Measurements from ENCODE around the gene PABPC1L.
A peak's percentile ranks its signal among the peaks of the same experiment; 100 is the strongest.

The PABPC1L gene

GRCh38 chr20:44887466-44887865 is 22.4 kb upstream of the PABPC1L start:
- TF ChIP-seq POLR2A (IDR thresholded peaks at IDR 0.05; ENCODE audit: extremely low read depth, insufficient read length) (no peak), MAX (IDR thresholded peaks at IDR 0.05; ENCODE audit: low read depth, low read length) (no peak)
- H3K4me3 ChIP-seq (ENCODE audit: low read depth, low read length) = peak overlapping the region; percentile 96
- no peak for DNase-seq (ENCODE audit: low read depth)

GRCh38 chr20:44888226-44889103 is 21.4 kb upstream of the PABPC1L start:
- TF ChIP-seq POLR2A (IDR thresholded peaks at IDR 0.05; ENCODE audit: extremely low read depth, insufficient read length) (no peak), MAX (IDR thresholded peaks at IDR 0.05; ENCODE audit: low read depth, low read length) (no peak)
- TF ChIP-seq, protein P1, sequence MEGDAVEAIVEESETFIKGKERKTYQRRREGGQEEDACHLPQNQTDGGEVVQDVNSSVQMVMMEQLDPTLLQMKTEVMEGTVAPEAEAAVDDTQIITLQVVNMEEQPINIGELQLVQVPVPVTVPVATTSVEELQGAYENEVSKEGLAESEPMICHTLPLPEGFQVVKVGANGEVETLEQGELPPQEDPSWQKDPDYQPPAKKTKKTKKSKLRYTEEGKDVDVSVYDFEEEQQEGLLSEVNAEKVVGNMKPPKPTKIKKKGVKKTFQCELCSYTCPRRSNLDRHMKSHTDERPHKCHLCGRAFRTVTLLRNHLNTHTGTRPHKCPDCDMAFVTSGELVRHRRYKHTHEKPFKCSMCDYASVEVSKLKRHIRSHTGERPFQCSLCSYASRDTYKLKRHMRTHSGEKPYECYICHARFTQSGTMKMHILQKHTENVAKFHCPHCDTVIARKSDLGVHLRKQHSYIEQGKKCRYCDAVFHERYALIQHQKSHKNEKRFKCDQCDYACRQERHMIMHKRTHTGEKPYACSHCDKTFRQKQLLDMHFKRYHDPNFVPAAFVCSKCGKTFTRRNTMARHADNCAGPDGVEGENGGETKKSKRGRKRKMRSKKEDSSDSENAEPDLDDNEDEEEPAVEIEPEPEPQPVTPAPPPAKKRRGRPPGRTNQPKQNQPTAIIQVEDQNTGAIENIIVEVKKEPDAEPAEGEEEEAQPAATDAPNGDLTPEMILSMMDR (IDR thresholded peaks at IDR 0.05; ENCODE audit: low read depth, low read length) = no peak
- peak overlapping the region; percentile 96 for H3K4me3 ChIP-seq (ENCODE audit: low read depth, low read length)
- DNase-seq (ENCODE audit: low read depth) = peak; percentile 24

- no peak for DNase-seq (ENCODE audit: low read depth)
- no peak overlapping the region for H3K4me3 ChIP-seq (ENCODE audit: low read depth, low read length)
- TF ChIP-seq, protein P1 (IDR thresholded peaks at IDR 0.05; ENCODE audit: low read depth, low read length) = no peak
- TF ChIP-seq MYC (IDR thresholded peaks at IDR 0.05; ENCODE audit: low read depth, low read length) = no peak
- TF ChIP-seq POLR2A (IDR thresholded peaks at IDR 0.05; ENCODE audit: extremely low read depth, insufficient read length) = no peak
- TF ChIP-seq MAX (IDR thresholded peaks at IDR 0.05; ENCODE audit: low read depth, low read length) = no peak
Observed at GRCh38 chr20:44891826-44892225, 18.0 kb upstream of the PABPC1L start.

DNA sequence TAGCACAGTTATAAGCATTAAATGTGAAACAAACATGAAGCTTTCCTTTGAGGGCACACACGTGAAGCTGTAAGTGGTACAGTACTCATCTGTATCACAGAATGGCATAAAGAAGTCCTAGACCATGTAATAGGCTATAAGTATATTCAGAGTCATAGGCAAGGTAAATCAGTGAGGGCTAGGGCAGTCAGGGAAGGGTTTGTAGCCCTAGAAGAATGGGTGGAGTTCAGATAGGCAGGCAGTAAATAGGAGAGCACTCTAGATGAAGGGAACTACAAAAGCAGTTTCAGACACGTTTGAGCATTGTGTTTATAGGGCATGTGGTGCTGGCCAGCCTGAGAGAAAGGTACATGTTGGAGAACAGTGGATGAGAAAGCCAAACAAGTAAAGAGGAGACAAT is 14.9 kb upstream of the PABPC1L start:
- TF ChIP-seq MAX (IDR thresholded peaks at IDR 0.05; ENCODE audit: low read depth, low read length) = no peak
- no peak for TF ChIP-seq POLR2A (IDR thresholded peaks at IDR 0.05; ENCODE audit: extremely low read depth, insufficient read length)
- TF ChIP-seq, protein P1 (IDR thresholded peaks at IDR 0.05; ENCODE audit: low read depth, low read length) = no peak
- no peak for TF ChIP-seq MYC (IDR thresholded peaks at IDR 0.05; ENCODE audit: low read depth, low read length)
- no peak overlapping the region for H3K4me3 ChIP-seq (ENCODE audit: low read depth, low read length)
- no peak for DNase-seq (ENCODE audit: low read depth)

GRCh38 chr20:44896583-44896982 is 13.3 kb upstream of the PABPC1L start:
- TF ChIP-seq, protein P1 (IDR thresholded peaks at IDR 0.05; ENCODE audit: low read depth, low read length) = no peak
- TF ChIP-seq MYC (IDR thresholded peaks at IDR 0.05; ENCODE audit: low read depth, low read length) = peak; percentile 64; the same call in 1 of the 2 replicates
- 0 out of 2 replicates have a peak, but pooled peaks have one; percentile 20 for TF ChIP-seq MAX (IDR thresholded peaks at IDR 0.05; ENCODE audit: low read depth, low read length)
- peak; percentile 91 for DNase-seq (ENCODE audit: low read depth)
- H3K4me3 ChIP-seq (ENCODE audit: low read depth, low read length) = peak overlapping the region; percentile 14

DNA sequence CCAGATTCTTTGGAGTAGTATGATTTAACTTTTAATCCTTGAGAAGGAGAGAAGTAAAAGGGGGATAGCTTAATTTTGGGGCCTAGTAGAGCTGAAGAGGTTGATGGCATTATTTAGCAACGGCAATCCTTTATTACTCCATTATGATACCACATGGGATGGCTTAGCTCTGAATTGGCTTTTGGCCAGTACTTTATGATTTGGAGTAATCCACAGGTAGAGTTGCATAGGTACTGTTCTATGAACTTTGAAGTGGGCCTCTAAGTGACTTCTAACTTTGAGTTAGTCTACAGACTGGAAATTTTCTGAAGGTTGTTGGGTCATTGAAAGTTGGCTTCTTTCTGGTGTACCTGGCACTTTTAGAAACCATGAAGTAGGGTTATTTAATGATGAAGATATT is 12.7 kb upstream of the PABPC1L start:
- no peak for DNase-seq (ENCODE audit: low read depth)
- peak overlapping the region; percentile 14 for H3K4me3 ChIP-seq (ENCODE audit: low read depth, low read length)
- TF ChIP-seq MYC (IDR thresholded peaks at IDR 0.05; ENCODE audit: low read depth, low read length) = no peak
- no peak for TF ChIP-seq POLR2A (IDR thresholded peaks at IDR 0.05; ENCODE audit: extremely low read depth, insufficient read length)
- no peak for TF ChIP-seq MAX (IDR thresholded peaks at IDR 0.05; ENCODE audit: low read depth, low read length)
- TF ChIP-seq, protein P1 (IDR thresholded peaks at IDR 0.05; ENCODE audit: low read depth, low read length) = no peak

Data from NB4 (cell line).